Femur (tissue), 1 donor: Measurements from ENCODE around the gene EDC4.
A peak's percentile ranks its signal among the peaks of the same experiment; 100 is the strongest.
"Not testable (repeated sequence)": the region's sequence is repeated elsewhere in the genome, so short reads cannot be mapped to it uniquely, and the experiment has no call there.

Experiments
- DNase-seq: peaks from one replicate; pipeline ENCODE4 v3.0.0-alpha.2; 2017

Gene EDC4

DNA sequence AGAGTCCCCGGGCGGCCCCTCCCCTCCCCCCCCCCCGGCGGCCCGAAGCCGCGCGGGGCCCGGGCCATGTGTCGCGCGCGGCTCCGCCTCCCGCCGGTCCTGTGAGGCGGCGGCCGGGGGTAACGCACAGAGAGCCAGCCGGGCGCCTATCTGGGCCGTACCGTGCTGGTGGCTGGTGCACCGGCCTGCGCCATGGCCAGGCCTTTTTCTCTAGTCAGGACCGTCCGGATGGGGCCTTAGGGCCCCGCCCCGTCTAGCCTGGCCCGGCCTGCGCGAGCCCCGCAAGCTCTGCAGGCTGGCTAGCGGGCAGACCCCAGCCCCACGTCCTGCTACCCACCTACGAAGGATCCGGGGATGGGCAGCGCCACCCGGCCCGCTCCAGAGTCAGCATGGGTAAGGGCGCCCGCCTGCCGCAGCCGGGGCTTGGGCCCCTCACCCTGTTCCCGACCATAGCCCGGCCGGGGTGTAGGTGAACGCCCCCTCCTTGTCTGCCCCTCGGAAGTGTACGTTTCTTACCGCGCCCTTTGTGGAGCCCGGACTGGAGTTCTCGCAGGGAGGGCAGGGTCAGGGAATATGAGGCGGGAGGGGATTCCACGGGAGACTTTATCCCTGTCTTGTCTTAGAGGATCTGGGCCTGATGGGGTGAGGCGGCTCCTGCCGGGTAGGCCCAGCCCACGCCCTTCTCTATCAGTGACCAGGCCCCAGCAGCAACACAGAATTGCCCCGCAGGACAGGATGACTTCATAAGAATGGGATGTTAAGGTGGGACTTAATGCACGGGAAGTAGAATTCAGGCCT is 25.6 kb upstream of the EDC4 start, which contains the start of gene CENPT:
Gene CENPT (minus strand): TSS at position 630 of the 798 bp plus-strand sequence. CDS start 13,834 bp downstream, outside the sequence.
- DNase-seq = peak; percentile 41

DNA sequence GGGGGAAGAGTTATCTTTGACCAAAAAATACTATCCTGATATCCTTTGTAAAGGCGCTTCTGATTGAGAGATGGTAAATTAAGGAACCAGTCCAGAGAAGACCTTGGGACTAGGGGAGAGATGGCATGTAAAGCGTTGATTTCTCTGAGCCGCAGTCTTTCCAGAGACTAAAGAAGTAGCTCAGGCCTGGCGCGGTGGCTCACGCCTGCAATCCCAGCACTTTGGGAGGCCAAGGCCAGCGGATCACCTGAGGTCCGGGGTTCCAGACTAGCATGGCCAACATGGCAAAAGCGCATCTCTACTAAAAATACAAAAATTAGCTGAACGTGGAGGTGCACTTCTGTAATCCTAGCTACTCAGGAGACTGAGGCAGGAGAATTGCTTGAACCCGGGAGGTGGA is 24.7 kb upstream of the EDC4 start:
- DNase-seq = no peak

DNA sequence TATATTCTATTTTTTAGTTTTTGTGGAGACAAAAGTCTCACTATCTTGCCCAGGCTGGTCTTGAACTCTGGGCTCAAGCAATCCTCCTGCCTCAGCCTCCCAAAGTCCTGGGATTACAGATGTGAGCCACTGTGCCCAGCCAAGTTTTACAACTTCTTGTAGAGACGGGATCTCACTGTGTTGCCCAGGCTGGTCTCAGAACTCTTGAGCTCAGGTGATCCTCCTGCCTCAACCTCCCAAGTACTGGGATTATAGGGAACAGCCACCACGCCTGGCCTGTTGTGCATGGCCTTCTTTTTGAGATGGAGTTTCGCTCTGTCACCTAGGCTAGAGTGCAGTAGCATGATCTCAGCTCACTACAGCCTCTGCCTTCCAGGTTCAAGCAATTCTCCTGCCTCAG is 19.2 kb upstream of the EDC4 start:
- DNase-seq = no peak

DNA sequence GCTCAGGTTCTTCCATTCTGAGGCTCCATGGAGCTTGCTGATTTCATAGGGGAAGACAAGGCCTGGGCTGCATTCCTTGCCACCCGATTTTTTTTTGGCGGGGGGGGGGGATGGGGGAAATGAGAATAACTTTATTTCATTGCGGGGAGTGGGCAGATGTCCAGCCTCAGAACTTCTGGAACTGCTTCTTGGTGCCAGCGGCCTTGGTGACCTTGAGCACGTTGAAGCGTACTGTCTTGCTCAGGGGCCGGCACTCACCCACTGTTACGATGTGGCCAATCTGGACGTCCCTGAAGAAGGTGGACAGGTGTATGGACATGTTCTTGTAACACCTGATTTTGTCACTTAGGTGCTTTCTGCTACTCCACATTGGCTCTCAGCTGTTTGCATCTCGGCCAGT is 17.1 kb upstream of the EDC4 start:
- no peak for DNase-seq

DNA sequence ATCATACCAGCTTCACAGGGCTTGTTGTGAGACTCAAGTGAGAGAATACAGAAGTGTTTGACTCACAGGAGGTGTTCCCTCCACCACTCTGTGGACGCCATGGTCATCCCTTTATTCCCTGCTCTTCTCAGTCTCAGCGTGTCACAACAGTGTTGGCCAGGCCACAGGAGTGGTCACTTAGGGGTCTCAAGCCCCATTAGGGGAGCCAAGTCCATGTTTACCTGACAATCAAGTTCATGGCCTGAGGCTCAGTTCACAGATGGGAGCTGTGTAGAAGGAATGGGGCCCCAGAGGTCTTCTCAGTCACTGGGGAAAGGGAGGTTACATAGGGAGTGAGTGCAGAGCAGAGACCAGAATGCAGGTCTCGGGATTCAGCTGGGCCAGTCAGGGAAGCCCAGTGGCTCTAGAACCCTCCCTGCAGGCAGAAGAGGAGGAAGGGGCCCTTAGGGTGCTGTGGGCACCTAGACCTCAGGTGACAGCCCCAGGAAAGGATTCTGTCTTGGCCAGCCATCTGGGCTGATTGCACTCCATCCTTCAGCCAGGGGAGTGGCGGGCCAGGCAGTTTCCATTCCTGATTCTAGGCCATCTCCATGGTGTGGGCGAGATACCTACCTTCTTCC is 15.8 kb upstream of the EDC4 start:
- DNase-seq = no peak

DNA sequence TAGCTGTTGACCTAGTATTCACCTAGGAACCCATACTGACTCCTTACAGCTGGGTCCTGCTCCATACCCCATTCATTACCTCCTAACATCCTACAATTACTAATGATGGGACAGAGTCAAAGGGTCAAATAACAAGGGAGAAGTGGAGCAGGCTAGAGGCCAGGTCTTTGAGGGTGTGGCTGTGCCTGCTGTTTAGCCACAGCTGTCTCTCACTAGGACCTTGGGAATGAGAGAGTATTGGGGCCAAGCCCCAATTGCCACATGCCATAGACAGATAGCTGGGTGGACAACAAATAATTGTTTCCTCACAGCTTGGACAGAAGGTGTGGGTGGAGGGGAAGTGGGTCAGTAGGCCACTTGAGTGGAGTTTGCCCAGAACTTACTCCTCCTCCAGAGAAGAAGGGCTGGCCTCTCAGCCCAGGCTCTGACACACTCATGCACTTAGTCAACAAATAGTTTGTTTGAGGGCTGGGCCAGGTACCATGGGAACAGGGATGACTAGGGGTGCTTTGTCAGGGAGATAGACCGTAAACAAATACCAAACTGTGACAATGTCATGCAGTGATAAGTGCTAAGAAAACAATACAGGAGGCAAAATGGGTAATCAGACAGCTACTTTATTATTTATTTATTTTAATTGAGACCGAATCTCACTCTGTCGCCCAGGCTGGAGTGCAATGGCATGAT is 15.2 kb upstream of the EDC4 start:
- DNase-seq = peak; percentile 63

DNA sequence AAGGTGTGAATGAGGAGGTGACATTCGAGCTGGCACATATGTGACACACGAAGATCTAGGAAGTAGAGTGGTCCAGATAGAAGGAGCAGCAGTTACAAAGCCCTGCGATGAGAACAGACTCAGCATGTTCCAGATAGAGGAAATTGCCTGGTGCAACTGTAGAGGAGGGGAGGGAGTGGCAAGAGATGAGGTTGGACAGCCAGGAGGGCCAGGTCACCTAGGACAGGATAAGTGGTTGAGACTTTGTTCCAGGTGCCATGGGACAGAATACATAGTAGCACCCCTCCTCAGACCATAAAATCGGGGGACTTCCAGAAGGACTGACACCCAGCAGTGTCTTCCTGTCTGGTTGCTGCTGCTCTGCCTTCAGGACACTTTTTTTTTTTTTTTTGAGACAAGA is 14.4 kb upstream of the EDC4 start:
- no peak for DNase-seq

DNA sequence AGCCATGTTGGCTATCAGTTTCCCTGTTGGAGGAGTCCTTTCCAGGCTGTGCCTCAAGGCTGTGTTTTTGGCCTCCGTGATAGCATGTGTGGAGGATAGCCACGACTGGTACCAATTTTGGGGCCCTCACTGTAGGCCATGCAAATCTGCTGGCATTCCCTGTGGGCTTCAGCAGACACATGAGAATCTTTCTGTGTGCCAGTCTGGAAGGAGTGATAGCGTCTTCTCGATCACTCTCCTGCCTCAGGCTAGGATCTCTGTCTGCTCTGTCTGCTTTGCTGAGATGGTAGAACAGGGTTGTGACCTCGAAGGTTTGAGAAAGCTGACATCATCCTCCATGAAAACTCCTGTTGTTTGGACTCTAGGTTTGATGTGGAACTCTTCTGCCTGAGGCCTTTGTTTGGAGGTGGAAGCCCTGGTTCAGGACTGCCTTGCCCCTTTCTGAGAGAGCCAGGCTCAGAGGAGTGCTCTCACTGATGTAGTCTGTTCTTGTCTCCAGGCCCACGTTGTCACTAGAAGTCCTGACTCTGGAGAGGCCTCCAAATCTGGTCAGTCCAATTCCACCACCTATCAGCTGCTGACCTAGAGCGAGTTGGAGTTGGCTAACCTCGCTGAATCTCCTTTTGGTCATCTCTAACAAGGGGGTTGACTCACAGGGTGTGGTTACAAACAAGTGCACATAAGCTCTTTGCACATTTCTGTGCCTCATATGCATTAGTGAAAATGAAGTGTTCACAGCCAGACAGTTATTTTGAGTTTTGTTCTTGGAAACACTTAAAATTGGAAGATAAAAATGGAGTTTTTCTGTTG is 12.1 kb upstream of the EDC4 start:
- no peak for DNase-seq

DNA sequence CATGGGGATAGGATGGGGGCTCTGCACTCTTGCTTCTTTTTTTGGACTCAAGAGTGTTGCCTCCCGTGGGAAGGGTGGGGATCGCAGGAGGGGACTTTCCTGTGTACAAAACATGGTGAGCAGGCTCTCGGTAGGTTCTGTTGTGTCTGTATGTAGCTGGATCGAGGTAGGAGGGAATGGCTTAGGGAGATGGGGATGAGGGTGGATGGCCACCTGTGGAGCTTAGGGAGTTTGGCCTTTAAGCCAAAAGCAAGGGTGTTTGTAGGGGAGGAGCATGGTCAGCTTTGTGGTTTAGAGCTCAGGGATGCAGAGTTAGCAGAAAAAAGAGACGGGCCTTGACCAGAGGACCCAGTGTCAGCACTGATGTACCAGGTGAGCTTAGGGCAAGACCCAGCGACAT is 11.0 kb upstream of the EDC4 start:
- no peak for DNase-seq

DNA sequence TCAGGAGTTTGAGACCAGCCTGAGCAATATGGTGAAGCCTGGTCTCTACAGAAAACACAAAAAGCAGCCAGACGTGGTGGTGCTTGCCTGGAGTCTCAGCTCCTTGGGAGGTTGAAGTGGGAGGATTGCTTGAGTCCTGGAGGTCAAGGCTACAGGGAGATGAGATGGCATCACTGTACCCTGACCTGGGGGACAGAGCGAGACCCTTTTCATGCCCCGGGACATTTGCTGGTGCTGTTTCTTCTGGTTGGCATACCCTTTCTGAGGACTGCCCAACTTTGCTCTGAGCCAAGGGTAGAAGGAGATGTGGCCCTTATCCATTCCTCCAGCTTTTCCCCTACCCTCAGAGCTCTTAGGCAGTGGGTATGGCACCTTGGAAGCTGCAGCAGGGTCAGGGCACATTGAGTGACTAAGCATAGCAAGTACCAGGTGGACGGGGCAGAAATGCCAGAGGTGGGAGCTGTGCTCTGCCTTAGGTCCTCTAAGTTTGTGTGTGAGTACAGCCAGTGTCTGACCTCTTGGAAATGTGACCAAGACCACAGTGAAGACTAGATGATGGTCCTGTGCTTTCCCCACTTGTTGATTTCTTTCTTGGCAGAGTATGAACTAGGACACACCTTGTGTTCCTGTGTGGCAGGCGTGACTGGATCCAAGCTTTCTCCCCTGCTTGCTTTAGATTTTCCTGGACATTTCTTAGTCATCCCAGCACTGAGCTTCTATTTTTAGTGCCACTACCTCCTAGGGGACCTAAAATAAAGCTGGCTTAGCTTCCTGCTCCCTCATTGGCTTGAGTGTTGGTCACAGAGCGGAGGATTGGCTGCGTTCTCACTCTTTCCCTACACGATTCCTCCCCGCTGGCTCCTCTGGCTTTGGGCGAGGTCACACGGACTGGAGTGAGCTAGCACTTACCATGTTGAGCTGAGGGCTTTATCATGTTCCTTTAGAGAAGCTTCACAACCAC is 9.9 kb upstream of the EDC4 start:
- peak; percentile 80 for DNase-seq

DNA sequence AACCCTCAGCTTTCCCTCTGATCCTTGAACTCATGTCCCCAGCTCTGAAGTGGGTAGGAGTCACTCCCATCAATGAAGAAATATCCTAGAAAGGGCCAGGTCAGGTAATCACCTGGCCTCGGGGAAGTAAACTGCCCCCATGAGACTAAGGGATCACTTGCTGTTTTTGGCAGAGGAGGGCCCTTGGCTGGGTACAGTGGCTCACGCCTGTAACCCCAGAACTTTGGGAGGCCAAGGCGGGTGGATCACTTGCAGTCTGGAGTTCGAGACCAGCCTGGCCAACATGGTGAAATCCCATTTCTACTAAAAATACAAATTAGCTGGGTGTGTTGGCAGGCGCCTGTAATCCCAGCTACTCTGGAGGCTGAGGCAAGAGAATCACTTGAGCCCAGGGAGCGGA is 8.8 kb upstream of the EDC4 start:
- not testable (repeated sequence) for DNase-seq

DNA sequence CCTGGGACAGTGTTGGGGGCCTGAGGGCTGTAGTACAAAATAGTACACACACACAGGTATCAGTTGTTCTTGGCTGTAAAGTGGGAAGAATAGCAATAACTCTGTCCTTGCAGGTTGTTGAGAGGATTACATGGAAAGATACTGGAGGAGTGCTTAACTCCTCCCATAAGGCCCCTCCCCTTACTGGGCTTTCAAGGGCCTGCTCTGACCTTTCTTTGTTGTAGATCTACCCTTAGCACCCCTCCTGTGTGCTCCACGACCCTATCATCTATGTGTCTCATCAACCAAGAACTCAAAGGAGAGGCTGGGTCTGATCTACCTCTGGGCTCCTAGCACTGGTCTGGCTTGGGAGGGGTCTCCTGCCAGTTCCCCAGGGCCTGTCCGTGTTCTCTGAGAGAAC is 8.3 kb upstream of the EDC4 start:
- no peak for DNase-seq

DNA sequence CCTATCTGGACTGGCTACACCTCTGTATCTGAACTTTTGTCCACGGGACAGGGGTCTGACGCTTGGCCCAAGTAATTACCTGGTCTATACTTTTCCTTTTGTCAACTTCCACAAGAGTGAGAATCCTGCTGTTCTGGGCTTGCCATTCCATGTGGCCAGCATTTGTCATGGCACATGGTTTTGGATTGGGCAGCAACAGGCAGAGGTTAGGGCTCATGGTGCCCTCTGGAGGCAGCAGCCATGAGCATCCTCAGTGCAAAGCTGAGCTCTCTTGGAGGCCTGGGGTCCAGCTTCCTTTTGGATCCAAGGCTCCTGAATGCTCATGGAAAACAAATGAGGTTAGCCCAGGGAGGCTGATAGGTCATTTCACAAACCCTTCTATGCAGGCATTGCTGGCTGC is 7.5 kb upstream of the EDC4 start:
- no peak for DNase-seq

DNA sequence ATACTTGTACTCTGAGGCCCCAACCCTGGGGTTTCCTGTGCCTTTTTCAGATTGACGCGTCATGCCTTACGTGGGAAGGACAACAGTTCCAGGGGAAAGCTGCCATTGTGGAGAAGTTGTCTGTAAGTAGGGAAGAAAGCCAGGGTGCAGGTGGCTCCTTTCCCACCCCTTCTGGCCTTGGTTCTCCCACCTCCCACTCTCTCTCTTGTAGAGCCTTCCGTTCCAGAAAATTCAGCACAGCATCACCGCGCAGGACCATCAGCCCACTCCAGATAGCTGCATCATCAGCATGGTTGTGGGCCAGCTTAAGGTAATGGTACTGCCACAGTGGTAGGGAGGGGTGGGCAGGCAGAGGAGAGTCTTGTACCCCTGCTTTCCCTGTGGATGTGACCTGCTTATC is 4.6 kb upstream of the EDC4 start:
- DNase-seq = no peak

DNA sequence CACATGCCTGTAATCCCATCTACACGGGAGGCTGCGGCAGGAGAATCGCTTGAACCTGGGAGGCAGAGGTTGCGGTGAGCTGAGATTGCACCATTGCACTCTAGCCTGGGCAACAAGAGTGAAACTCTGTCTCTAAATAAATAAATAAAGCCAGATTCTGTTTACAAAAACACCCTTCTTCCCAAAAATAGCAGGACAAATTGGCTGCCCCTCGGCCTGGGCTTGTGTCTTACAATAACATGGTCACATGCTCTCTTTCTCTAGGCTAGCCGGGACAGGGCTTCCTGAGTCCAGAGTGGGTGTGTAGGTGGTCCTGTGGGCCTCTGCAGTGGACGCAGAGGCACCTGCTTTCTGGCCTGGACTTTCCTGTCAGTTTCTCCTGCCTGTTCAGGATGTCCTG is 3.2 kb upstream of the EDC4 start:
- no peak for DNase-seq

DNA sequence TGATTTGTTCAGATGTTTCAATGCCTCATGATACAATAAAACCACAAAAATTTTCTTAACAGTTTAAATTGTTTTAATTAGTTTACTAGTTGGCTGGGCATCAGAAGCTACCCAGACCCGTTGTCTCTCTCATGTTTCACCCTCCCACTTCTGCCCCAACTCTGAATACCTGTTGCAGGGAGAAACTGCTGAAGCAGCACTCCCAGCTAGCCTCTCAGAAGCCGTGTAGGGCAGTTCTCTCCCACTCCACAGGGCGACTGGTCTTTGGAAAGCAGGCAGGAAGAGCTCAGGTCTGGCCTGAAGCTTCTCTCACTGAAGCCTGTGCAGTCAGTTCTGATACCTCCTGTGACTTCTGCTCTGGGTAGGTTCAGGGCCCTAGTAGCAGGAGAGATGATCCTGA is 1.6 kb upstream of the EDC4 start:
- DNase-seq = no peak

DNA sequence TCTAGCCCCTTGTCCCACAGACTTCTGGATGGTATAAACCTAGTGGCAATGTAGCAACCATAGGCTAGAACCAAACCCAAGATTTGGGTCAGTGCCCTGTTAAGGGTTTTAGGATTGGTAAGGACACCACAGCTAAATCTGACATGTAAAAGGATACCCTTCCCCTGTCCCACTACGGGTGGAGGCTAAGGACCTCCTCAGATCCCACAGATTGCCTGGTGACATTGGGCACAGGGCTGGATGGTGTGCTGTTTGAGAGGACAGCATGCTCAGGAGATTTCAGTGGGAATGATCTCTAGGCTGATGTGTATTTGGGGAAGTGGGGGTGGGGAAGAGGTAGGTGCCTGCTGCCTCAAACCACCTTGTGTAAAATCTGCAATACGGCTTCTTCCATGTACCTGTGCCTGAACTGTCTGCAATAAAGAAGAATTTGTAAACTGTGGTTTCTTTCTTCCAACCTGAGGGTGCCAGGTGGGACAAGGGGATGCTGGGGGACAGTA is 671 bp upstream of the EDC4 start:
- DNase-seq = no peak

DNA sequence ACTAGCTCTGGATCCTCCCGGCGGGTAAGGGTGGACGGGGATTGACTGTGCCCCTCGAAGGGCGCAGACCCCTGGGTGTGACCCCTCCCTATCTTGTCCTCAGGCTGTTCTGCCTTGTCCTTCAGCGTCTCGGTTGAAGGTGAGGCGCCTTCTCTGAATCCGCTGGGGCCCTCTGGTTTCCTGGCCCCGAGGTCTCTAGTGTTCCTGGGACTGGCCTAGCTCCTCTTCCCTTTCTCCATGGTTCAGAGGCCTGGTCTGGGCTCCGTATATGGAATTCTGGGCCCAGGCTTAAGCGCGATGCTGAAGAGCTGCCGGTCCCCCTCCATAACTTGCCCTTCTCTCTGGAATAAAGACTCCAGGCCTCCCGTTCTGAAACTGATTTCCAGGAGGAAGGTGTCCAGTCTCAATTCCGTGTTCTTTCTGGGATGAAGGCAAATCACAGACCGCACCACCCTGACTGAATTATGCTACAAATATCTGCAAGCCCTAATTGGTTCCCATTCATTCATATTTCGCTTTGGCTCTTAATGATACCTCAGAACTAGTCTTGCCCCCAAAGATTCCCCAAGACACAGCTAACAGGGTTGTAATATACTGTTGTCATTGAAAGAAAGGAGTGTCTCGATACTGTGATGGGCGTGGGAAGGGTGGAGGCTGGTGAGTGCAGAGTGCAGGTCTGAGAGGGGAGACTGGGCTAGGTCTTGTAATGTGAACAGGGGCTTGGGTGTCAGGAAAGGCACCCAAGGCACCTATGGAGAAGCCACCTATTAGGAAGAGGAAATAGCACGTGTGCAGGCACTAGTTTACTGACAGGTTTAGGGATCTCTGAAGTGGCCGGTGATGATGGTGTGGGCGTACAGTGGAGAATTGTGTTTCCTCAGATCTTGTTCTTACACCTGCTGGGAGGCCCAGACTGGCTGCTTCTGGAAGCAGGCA is 851 bp downstream of the EDC4 start:
- no peak for DNase-seq

DNA sequence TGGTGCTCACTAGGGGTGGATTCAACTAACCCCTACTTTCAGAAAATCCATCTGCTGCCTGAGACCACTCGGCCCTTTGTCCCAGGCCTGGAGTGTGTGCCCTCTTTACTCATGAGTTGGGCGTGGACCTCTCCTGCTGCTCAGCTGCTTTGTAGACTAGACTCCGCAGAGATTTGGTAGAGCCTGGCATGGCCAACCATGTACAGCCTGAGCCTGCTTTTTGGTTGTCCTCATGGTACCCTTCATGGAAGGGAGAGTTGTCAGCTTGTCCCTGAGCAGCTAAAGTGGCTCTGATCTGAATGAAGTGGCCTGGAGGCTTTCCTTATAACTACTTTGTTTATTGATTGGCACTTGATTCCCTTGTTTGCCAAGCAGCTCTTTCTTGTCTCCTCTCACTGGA is 1.5 kb downstream of the EDC4 start:
- no peak for DNase-seq

DNA sequence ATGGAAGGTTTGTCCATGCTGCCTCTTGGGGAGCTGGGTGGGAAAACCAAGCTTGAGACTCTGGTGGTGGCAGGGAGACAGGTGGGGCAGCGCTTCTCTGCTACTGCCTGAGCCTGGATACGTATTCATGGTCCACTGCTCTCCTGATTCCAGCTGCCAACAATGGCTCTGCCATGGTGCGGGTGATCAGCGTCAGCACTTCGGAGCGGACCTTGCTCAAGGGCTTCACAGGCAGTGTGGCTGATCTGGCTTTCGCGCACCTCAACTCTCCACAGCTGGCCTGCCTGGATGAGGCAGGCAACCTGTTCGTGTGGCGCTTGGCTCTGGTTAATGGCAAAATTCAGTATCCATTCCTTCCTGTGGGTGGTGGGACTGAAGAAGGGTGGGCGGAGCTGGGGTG is 4.2 kb downstream of the EDC4 start:
- DNase-seq = no peak

DNA sequence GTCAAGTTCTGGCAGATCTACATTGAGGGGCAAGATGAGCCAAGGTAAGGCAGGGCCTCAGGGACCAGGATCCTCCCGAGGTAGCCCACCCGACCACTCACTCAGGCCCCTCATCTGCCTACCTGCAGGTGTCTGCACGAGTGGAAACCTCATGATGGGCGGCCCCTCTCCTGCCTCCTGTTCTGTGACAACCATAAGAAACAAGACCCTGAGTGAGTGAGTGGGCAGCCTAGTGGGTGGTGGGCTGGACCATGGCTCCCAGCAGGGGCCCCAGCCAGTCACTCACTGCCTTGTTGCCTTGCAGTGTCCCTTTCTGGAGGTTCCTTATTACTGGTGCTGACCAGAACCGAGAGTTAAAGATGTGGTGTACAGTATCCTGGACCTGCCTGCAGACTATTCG is 5.4 kb downstream of the EDC4 start:
- DNase-seq = no peak
